Measurements from ENCODE around the gene CLTA. TPM values are rescaled to one million over a fixed set of nuclear protein-coding genes. Genes with fewer than 3 reads are reported as not detected.
A peak's percentile ranks its signal among the peaks of the same experiment; 100 is the strongest.

The CLTA gene
- total RNA-seq, 2 donors from 2014 or later, result 221 to 240 TPM

- Histone ChIP-seq H3K9ac (ENCODE audit: extremely low read depth, low read length, poor library complexity, severe bottlenecking) (no peak overlapping the region), H3K4me1 (ENCODE audit: control insufficient read depth, insufficient read depth, low read length) (peaks cover 8% of the 10 kb centered on the region), H3K9me3 (ENCODE audit: control insufficient read depth, low read length) (no peaks in the 10 kb centered on the region), H3K27ac (ENCODE audit: low read depth, low read length) (no peak overlapping the region), H3K36me3 (ENCODE audit: control insufficient read depth, insufficient read depth, low read length) (peaks cover 96% of the 10 kb centered on the region), H3K27me3 (ENCODE audit: control insufficient read depth, insufficient read depth, low read length, poor library complexity, severe bottlenecking) (no peaks in the 10 kb centered on the region), H3K4me3 (ENCODE audit: low read length) (no peak overlapping the region)
- H3K9me3 Mint-ChIP-seq, result no peaks in the 10 kb centered on the region
- no peak for DNase-seq
- TF ChIP-seq, protein P1, sequence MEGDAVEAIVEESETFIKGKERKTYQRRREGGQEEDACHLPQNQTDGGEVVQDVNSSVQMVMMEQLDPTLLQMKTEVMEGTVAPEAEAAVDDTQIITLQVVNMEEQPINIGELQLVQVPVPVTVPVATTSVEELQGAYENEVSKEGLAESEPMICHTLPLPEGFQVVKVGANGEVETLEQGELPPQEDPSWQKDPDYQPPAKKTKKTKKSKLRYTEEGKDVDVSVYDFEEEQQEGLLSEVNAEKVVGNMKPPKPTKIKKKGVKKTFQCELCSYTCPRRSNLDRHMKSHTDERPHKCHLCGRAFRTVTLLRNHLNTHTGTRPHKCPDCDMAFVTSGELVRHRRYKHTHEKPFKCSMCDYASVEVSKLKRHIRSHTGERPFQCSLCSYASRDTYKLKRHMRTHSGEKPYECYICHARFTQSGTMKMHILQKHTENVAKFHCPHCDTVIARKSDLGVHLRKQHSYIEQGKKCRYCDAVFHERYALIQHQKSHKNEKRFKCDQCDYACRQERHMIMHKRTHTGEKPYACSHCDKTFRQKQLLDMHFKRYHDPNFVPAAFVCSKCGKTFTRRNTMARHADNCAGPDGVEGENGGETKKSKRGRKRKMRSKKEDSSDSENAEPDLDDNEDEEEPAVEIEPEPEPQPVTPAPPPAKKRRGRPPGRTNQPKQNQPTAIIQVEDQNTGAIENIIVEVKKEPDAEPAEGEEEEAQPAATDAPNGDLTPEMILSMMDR (conservative IDR thresholded peaks at IDR 0.05), result no peak
- H3K27me3 Mint-ChIP-seq (ENCODE audit: insufficient read depth), result no peaks in the 10 kb centered on the region
- H3K27ac Mint-ChIP-seq, result peak overlapping the region; percentile 59
- peaks cover 16% of the 10 kb centered on the region for H3K4me1 Mint-ChIP-seq
- H3K4me3 Mint-ChIP-seq, result no peak overlapping the region
- WGBS, 2 experiments (ENCODE audit: insufficient coverage in 1 of 2, insufficient read length in 1 of 2), result 91 to 92% methylated on average over 1 to 4 of the region's 4 CpGs
- peaks cover 91% of the 10 kb centered on the region for H3K36me3 Mint-ChIP-seq (ENCODE audit: low read depth)
Observed at GRCh38 chr9:36207016-36207415, 16.3 kb downstream of the CLTA start.

DNA sequence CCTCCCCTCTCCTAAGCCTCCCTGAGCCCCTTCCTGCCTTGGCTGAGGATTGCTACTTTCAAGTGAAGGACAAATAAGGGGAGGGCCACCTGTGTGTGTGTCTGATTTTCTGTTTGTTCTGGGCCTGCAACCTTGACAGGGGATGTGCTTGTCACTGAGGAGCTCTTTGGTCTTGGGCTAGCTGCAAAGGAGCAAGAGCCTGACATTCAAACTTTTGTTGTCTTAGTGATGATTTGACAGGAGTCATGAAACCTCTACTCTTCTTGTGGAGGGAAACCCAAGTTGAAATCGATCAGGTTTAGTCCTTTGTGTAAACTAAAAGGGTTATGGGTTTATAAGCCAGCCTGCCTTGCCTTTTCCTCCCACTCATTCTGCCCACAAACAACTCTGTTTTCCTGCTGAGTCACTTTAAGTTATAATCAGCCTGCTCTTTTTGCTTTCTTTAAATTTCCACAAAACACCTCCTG lies 16.9 kb downstream of the CLTA start:
- H3K4me3 ChIP-seq (ENCODE audit: low read length), result no peak overlapping the region
- no peak for DNase-seq
- no peaks in the 10 kb centered on the region for H3K27me3 Mint-ChIP-seq (ENCODE audit: insufficient read depth)
- peaks cover 10% of the 10 kb centered on the region for H3K4me1 ChIP-seq (ENCODE audit: control insufficient read depth, insufficient read depth, low read length)
- no peak overlapping the region for H3K9ac ChIP-seq (ENCODE audit: extremely low read depth, low read length, poor library complexity, severe bottlenecking)
- no peaks in the 10 kb centered on the region for H3K9me3 ChIP-seq (ENCODE audit: control insufficient read depth, low read length)
- peaks cover 20% of the 10 kb centered on the region for H3K4me1 Mint-ChIP-seq
- TF ChIP-seq, protein P1 (conservative IDR thresholded peaks at IDR 0.05), result no peak
- H3K9me3 Mint-ChIP-seq, result no peaks in the 10 kb centered on the region
- H3K27ac ChIP-seq (ENCODE audit: low read depth, low read length), result no peak overlapping the region
- WGBS, 2 experiments (ENCODE audit: insufficient coverage in 1 of 2, insufficient read length in 1 of 2), result 80 to 100% methylated on average over 1 of the region's 1 CpG
- peak overlapping the region; percentile 76 for H3K27ac Mint-ChIP-seq
- no peak overlapping the region for H3K4me3 Mint-ChIP-seq
- no peaks in the 10 kb centered on the region for H3K27me3 ChIP-seq (ENCODE audit: control insufficient read depth, insufficient read depth, low read length, poor library complexity, severe bottlenecking)
- peaks cover 91% of the 10 kb centered on the region for H3K36me3 Mint-ChIP-seq (ENCODE audit: low read depth)
- peaks cover 96% of the 10 kb centered on the region for H3K36me3 ChIP-seq (ENCODE audit: control insufficient read depth, insufficient read depth, low read length)

GRCh38 chr9:36208521-36209253 lies 18.0 kb downstream of the CLTA start:
- Mint-ChIP-seq H3K27me3 (ENCODE audit: insufficient read depth) (no peaks in the 10 kb centered on the region), H3K36me3 (ENCODE audit: low read depth) (peaks cover 91% of the 10 kb centered on the region), H3K27ac (peak overlapping the region; percentile 76), H3K9me3 (no peaks in the 10 kb centered on the region), H3K4me3 (no peak overlapping the region), H3K4me1 (peaks cover 20% of the 10 kb centered on the region)
- no peak for DNase-seq
- no peaks in the 10 kb centered on the region for H3K9me3 ChIP-seq (ENCODE audit: control insufficient read depth, low read length)
- H3K36me3 ChIP-seq (ENCODE audit: control insufficient read depth, insufficient read depth, low read length), result peaks cover 97% of the 10 kb centered on the region
- no peaks in the 10 kb centered on the region for H3K27me3 ChIP-seq (ENCODE audit: control insufficient read depth, insufficient read depth, low read length, poor library complexity, severe bottlenecking)
- 91 to 95% methylated on average over 8 to 10 of the region's 10 CpGs for WGBS, 2 experiments (ENCODE audit: insufficient coverage in 1 of 2, insufficient read length in 1 of 2)
- TF ChIP-seq, protein P1 (conservative IDR thresholded peaks at IDR 0.05), result no peak
- no peak overlapping the region for H3K4me3 ChIP-seq (ENCODE audit: low read length)
- no peak overlapping the region for H3K9ac ChIP-seq (ENCODE audit: extremely low read depth, low read length, poor library complexity, severe bottlenecking)
- H3K4me1 ChIP-seq (ENCODE audit: control insufficient read depth, insufficient read depth, low read length), result peaks cover 17% of the 10 kb centered on the region
- no peak overlapping the region for H3K27ac ChIP-seq (ENCODE audit: low read depth, low read length)

All from endodermal cell (in vitro differentiated cells).